Activated CD4-positive, alpha-beta T cell treated with anti-CD3 and anti-CD28 coated beads, Interleukin-2, amount 10 ng/mL, durations not matched to agents 7 days and 5 days (primary cell): ENCODE measurements around the gene ELF2. TPM values are rescaled to one million over a fixed set of nuclear protein-coding genes. Genes with fewer than 3 reads are reported as not detected.

Experiments used
- total RNA-seq, 2 experiments: library from RNA; stranded (reverse); gene quantifications; one replicate each; pipeline ENCODE4 v1.2.3, GENCODE V29; 2021

The ELF2 gene
- total RNA-seq, 2 experiments from 2014 or later: 44.5 to 50.6 TPM

Other genes with a start within 250 kb of the ELF2 start
- 1 to 10 TPM; 5.4 to 6.8 TPM for gene NOCT, start 161.4 kb downstream of the ELF2 start, total RNA-seq
- under 1 TPM; 0.21 to 0.25 TPM for gene MGARP, start 103.0 kb upstream of the ELF2 start, total RNA-seq
- 10 to 100 TPM; 44.8 to 53.5 TPM for gene NAA15, start 124.3 kb upstream of the ELF2 start, total RNA-seq
- 10 to 100 TPM; 37.3 to 42.4 TPM for gene NDUFC1, start 125.3 kb upstream of the ELF2 start, total RNA-seq